ENCODE results near the gene ZNF664. TPM values are rescaled to one million over a fixed set of nuclear protein-coding genes. Genes with fewer than 3 reads are reported as not detected.

Gene ZNF664
- total RNA-seq (2014; rRNA removed; shearing (Covaris generic)) (45.6 and 60.0 TPM in 2 replicates), total RNA-seq (2022) (59.8 and 67.1 TPM in 2 replicates), Bru-seq, nascent RNA (percentile 91 among the genes with signal in this experiment), BruChase-seq, experiment 1, labeled RNA remaining after a 6-hour chase (percentile 99 among the genes with signal in this experiment), BruChase-seq, experiment 2, labeled RNA remaining after a 2-hour chase (percentile 98 among the genes with signal in this experiment)
- long read RNA-seq, full-length matches to known transcripts: 6 of 8 reads
- long read RNA-seq, partial matches to known transcripts: 0 of 8 reads
- long read RNA-seq, other reads (novel, unspliced or antisense): 2 of 8 reads

DNA sequence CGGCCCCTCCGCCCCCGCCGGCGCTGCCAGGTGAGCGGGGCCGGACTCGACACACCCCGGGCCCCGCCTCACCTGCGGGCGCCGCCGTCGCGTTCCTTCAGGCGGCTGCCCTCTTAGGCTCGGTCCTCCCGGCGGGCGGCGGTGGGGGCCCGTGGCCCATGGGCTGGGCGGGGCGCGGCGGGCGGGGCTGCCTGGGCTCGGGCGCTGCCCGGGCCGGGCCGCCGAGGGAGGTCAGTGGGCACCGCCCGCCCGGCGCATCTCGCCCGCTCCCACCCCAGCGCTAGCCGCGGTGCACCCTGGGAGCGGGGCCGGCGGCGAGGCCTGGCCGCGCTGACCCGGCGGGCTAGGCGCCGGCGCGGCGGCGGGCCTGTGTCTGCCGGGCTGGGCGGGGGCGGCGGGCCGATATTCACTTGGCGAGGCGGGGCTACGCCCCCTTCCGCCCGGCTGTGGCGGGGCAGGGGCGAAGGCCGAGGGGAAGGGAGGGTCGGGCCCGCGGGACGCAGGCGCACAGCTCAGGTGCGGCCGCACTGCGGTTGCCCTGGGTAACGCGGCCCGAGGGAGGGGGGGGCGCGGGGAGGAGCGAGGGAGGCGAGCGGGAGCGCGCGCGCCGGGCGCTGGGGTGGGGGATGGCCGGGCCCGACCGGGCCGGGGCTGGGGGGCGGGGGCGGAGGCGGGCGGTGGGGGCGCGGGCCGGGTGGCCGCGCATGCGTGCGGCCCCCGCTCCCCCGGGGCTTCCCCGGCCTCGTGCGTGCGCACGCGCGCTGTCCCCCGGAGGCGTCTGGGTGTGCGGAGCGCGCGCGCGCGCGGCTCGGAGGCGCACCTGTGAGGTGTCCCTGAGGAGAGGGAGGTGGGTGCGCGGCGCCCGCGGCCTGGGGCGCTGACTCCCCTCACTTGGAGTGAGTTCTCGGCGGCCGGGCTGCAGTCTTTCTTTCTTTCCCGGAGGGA is at the start of gene ZNF664, which contains the start of gene CCDC92:
ZNF664 (plus strand) TSS at position 759 of the 945 bp plus-strand sequence. CDS start 38,930 bp downstream, outside the sequence.
CCDC92 (minus strand) TSS at position 375 of the 945 bp plus-strand sequence. CDS start 28,526 bp downstream, outside the sequence.
- intact Hi-C loops (cut with micrococcal nuclease; ENCODE audit: unreplicated experiment): loop anchor here (5.0 kb wide), 1 partner anchor 260 kb away; the partner anchor contains the start of gene ATP6V0A2
- peak; percentile 94 for DNase-seq (ENCODE audit: low spot score)
- TF ChIP-seq EZH2phosphoT487 (IDR thresholded peaks at IDR 0.05; ENCODE audit: borderline replicate concordance, low read depth, low read length): no peak
- TF ChIP-seq CTCF (conservative IDR thresholded peaks at IDR 0.05; ENCODE audit: low read length): no peak
- ChIA-PET CTCF (ENCODE audit: unreplicated experiment) (no interaction called here), POLR2A (interaction anchor here (0.6 kb wide), 3 partner anchors 261 to 827 kb away, joined by 5 to 6 read pairs (median 6); partner anchors contain the start of gene ATP6V0A2)
- Histone ChIP-seq H3K4me2 (ENCODE audit: low read length) (peak within 1 kb of the TSS; percentile 98), H3K79me2 (ENCODE audit: insufficient read depth, low read depth, low read length) (peaks cover 17% of the 10 kb centered on the region; the same call in 1 of the 2 replicates), H3K36me3 (ENCODE audit: insufficient read depth, low read length) (peaks cover 17% of the 10 kb centered on the region), H3K4me3 (ENCODE audit: low read depth, low read length, poor library complexity, severe bottlenecking) (peak within 1 kb of the TSS; percentile 84), H3K27ac (ENCODE audit: low read depth, low read length, poor library complexity, severe bottlenecking) (no peak within 1 kb of the TSS), H2AFZ (ENCODE audit: low read length) (peak within 1 kb of the TSS; percentile 76), H4K20me1 (ENCODE audit: insufficient read depth, low read length) (0 out of 2 replicates have a peak, but pooled peaks cover 5% of the 10 kb centered on the region), H3K4me1 (ENCODE audit: insufficient read depth, low read length, poor library complexity, severe bottlenecking) (peaks cover 17% of the 10 kb centered on the region), H3K9me3 (ENCODE audit: low read length) (no peaks in the 10 kb centered on the region), H3K9me2 (ENCODE audit: insufficient read depth, low read length) (no peaks in the 10 kb centered on the region)
- BruUV-seq (replicated peaks): no TSS peak

GRCh38 chr12:123923927-123924326 is 49.1 kb upstream of the ZNF664 start:
- Histone ChIP-seq H3K9me3 (ENCODE audit: low read length) (no peaks in the 10 kb centered on the region), H3K36me3 (ENCODE audit: insufficient read depth, low read length) (no peaks in the 10 kb centered on the region), H3K4me3 (ENCODE audit: low read depth, low read length, poor library complexity, severe bottlenecking) (no peak overlapping the region), H2AFZ (ENCODE audit: low read length) (no peak overlapping the region), H3K4me2 (ENCODE audit: low read length) (no peak overlapping the region), H3K4me1 (ENCODE audit: insufficient read depth, low read length, poor library complexity, severe bottlenecking) (no peaks in the 10 kb centered on the region), H4K20me1 (ENCODE audit: insufficient read depth, low read length) (no peaks in the 10 kb centered on the region), H3K79me2 (ENCODE audit: insufficient read depth, low read depth, low read length) (no peaks in the 10 kb centered on the region), H3K9me2 (ENCODE audit: insufficient read depth, low read length) (no peaks in the 10 kb centered on the region), H3K27ac (ENCODE audit: low read depth, low read length, poor library complexity, severe bottlenecking) (no peak overlapping the region)
- CTCF ChIA-PET (ENCODE audit: unreplicated experiment): no interaction called here
- intact Hi-C loops (cut with micrococcal nuclease; ENCODE audit: unreplicated experiment): no loop called here
- no TSS peak for BruUV-seq (replicated peaks)
- POLR2A ChIA-PET: no interaction called here
- DNase-seq (ENCODE audit: low spot score): no peak
- TF ChIP-seq CTCF (conservative IDR thresholded peaks at IDR 0.05; ENCODE audit: low read length) (no peak), EZH2phosphoT487 (IDR thresholded peaks at IDR 0.05; ENCODE audit: borderline replicate concordance, low read depth, low read length) (no peak)
